ENCODE results near the gene SWI5.

Gene SWI5

GRCh38 chr9:128242828-128243214 is 33.3 kb upstream of the SWI5 start:
- TF ChIP-seq, protein P1, sequence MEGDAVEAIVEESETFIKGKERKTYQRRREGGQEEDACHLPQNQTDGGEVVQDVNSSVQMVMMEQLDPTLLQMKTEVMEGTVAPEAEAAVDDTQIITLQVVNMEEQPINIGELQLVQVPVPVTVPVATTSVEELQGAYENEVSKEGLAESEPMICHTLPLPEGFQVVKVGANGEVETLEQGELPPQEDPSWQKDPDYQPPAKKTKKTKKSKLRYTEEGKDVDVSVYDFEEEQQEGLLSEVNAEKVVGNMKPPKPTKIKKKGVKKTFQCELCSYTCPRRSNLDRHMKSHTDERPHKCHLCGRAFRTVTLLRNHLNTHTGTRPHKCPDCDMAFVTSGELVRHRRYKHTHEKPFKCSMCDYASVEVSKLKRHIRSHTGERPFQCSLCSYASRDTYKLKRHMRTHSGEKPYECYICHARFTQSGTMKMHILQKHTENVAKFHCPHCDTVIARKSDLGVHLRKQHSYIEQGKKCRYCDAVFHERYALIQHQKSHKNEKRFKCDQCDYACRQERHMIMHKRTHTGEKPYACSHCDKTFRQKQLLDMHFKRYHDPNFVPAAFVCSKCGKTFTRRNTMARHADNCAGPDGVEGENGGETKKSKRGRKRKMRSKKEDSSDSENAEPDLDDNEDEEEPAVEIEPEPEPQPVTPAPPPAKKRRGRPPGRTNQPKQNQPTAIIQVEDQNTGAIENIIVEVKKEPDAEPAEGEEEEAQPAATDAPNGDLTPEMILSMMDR (IDR thresholded peaks at IDR 0.05; ENCODE audit: low read depth, low read length) = no peak
- H3K4me3 ChIP-seq (ENCODE audit: low read depth, low read length) = no peak overlapping the region

DNA sequence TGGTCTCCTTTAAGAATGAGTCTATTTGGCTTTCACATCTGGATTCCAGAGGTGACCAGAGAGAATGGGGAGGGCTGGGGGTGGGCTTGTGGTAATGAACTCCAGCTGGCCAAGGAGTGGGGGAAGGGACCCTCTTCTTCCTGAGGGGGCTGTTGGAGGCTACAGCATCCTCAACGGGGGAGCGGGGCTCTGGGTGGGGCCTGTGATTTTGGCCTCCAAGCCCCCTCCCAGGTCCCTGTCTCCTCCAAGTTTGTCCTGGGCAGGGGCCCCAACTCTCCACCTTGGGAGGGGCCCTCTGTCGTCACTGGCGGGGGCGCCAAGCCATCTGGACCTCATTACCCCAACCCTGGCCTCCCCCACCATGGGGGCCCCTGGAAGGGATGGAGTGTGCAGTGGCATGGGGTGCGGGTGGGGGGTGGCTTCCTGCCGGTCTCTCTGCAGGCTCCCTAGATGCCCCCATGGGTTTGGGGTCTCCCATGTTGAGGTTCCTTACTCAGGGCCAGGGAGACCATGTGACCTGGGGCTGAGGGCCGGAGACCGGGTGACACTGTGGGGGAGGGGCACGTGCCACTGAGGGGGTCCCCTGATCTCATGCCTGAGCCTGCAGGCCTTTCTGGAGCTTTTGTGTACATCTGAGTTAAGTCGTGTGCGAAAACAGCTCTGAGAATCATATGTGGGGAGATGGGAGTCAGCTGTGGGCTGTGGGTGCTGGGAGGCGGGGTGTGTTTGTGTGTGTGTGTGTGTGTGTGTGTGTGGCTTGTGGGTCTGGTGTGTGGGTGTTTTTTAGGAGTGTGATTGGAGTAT is 32.7 kb upstream of the SWI5 start:
- no peak overlapping the region for H3K4me3 ChIP-seq (ENCODE audit: low read depth, low read length)

DNA sequence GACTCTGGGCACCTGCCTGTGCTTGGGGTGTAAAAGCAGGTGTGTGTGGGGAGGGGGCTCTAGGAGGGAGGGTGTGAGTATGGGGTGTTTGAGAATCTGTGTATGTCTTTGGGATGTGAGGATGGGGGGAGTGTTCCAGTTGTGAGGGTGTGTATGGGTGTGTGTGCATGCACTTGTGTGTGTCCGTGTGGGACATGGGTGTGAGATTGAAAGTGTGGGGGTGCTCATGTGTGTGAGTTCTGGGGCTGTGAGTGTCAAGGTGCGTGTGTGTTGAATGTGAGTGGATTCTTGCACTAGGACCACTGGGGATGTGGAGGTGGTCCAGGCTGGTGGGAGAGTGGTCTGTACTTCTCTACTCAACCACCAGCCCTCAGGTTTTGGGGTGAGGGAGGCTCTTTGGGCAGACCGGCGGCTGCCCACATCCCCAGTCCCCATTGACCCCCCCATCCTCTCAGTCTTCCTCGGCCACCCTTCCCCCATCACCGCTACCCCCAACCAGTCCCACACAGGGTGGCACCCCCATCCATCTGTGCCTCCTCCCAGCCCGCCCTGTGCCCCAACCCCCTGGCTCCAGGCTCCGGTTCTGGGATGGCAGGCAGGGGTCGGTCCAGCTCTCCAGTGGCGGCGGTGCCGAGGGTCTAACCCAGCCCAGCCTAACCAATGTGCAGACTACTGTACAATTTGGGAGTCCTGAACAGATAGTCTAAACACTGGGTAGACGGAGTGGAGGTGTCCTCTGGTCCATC is 31.8 kb upstream of the SWI5 start:
- TF ChIP-seq, protein P1 (IDR thresholded peaks at IDR 0.05; ENCODE audit: low read depth, low read length) = no peak
- H3K4me3 ChIP-seq (ENCODE audit: low read depth, low read length) = peak overlapping the region; percentile 57

More for the DNA sequence above, 32.7 kb upstream of the SWI5 start:
- TF ChIP-seq, protein P1 (IDR thresholded peaks at IDR 0.05; ENCODE audit: low read depth, low read length) = no peak

GRCh38 chr9:128244837-128245231 is 31.2 kb upstream of the SWI5 start:
- peak overlapping the region; percentile 57 for H3K4me3 ChIP-seq (ENCODE audit: low read depth, low read length)

GRCh38 chr9:128245421-128246151 is 30.5 kb upstream of the SWI5 start:
- no peak overlapping the region for H3K4me3 ChIP-seq (ENCODE audit: low read depth, low read length)
- TF ChIP-seq, protein P1 (IDR thresholded peaks at IDR 0.05; ENCODE audit: low read depth, low read length) = no peak

More at GRCh38 chr9:128244837-128245231, 31.2 kb upstream of the SWI5 start:
- TF ChIP-seq, protein P1 (IDR thresholded peaks at IDR 0.05; ENCODE audit: low read depth, low read length) = no peak

DNA sequence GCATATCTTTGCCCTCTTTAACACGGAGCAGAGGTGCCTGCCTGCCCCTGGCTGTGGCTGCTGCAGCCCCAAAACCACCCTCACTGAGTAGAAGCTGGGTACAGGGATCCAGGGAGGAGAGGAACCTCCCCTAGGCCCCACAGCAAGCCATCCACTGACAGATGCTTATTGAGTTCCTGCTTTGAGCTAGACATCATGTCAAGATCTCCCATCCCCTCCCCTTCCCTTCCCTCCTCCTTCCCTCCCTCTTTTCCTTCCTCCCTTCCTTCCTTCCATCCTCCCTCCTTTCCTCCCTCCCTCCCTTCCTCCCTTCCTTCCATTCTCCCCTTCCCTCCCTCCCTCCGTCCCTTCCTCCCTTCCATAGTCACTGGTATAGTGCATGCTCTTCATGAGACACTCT is 29.6 kb upstream of the SWI5 start:
- TF ChIP-seq, protein P1 (IDR thresholded peaks at IDR 0.05; ENCODE audit: low read depth, low read length) = no peak
- no peak overlapping the region for H3K4me3 ChIP-seq (ENCODE audit: low read depth, low read length)
